ENCODE data around the gene DTNA. TPM values are rescaled to one million over a fixed set of nuclear protein-coding genes. Genes with fewer than 3 reads are reported as not detected.

The DTNA gene
- total RNA-seq, 2 donors from 2014 or later, result 114 to 197 TPM

- Histone ChIP-seq H3K27ac (no peak overlapping the region), H3K27me3 (no peaks in the 10 kb centered on the region), H3K9me3 (no peaks in the 10 kb centered on the region), H3K4me1 (peaks cover 0 to 13% of the 10 kb centered on the region in 2 donors), H3K36me3 (peaks cover 13% of the 10 kb centered on the region), H3K4me3 (no peak overlapping the region)
- no peak for TF ChIP-seq CTCF (IDR thresholded peaks at IDR 0.05)
- no peak for DNase-seq (ENCODE audit: low spot score)
Observed at GRCh38 chr18:34764451-34764850, 54.4 kb downstream of the DTNA start.

DNA sequence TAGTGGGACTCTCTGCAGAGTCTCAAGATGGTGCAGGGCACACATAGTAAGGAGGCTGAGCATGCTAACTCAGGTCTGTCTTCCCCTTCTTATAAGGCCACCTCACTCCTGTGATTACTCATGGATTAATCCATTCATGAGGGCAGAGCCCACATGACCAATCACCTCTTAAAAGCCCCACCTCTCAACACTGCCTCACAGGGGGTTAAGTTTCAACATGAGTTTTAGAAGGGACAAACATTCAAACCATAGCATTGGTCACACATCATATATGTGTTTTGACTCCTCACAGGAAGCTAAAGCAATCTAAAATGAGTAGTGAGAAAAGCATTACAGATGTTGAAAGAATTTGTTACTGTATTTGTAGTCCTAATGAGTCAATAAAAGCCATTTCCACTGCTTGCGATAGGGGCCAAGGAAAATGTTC, 57.5 kb downstream of the DTNA start:
- H3K4me1 ChIP-seq, result peaks cover 0 to 2% of the 10 kb centered on the region in 2 donors
- TF ChIP-seq CTCF (IDR thresholded peaks at IDR 0.05), result no peak
- peaks cover 13% of the 10 kb centered on the region for H3K36me3 ChIP-seq
- H3K27me3 ChIP-seq, result no peaks in the 10 kb centered on the region
- H3K4me3 ChIP-seq, result no peak overlapping the region
- no peak for DNase-seq (ENCODE audit: low spot score)
- H3K9me3 ChIP-seq, result no peaks in the 10 kb centered on the region
- H3K27ac ChIP-seq, result no peak overlapping the region

GRCh38 chr18:34771958-34772357, 61.9 kb downstream of the DTNA start:
- no peak overlapping the region for H3K4me3 ChIP-seq
- H3K27ac ChIP-seq, result peak overlapping the region in 1 of 2 donors; percentile 74
- no peaks in the 10 kb centered on the region for H3K9me3 ChIP-seq
- H3K36me3 ChIP-seq, result peaks cover 10% of the 10 kb centered on the region
- no peaks in the 10 kb centered on the region for H3K27me3 ChIP-seq
- no peak for TF ChIP-seq CTCF (IDR thresholded peaks at IDR 0.05)
- no peak for DNase-seq (ENCODE audit: low spot score)
- H3K4me1 ChIP-seq, result peaks cover 0 to 21% of the 10 kb centered on the region in 2 donors

GRCh38 chr18:34772887-34773286, 62.8 kb downstream of the DTNA start:
- Histone ChIP-seq H3K9me3 (no peaks in the 10 kb centered on the region), H3K27me3 (no peaks in the 10 kb centered on the region), H3K27ac (peak overlapping the region; percentile 16 to 74), H3K36me3 (peaks cover 4% of the 10 kb centered on the region), H3K4me3 (no peak overlapping the region), H3K4me1 (peaks cover 0 to 21% of the 10 kb centered on the region in 2 donors)
- no peak for DNase-seq (ENCODE audit: low spot score)
- TF ChIP-seq CTCF (IDR thresholded peaks at IDR 0.05), result no peak

- TF ChIP-seq CTCF (IDR thresholded peaks at IDR 0.05), result no peak
- Histone ChIP-seq H3K4me3 (no peak overlapping the region), H3K36me3 (no peaks in the 10 kb centered on the region), H3K9me3 (no peaks in the 10 kb centered on the region), H3K4me1 (peaks cover 0 to 21% of the 10 kb centered on the region in 2 donors), H3K27ac (peak overlapping the region; percentile 7 to 74), H3K27me3 (no peaks in the 10 kb centered on the region)
- no peak for DNase-seq (ENCODE audit: low spot score)
Observed at GRCh38 chr18:34773378-34773777, 63.3 kb downstream of the DTNA start.

Data from right atrium auricular region (tissue), 2 donors.